OCI-LY7 (cell line): Measurements from ENCODE around the gene PPP1R37. TPM values are rescaled to one million over a fixed set of nuclear protein-coding genes. Genes with fewer than 3 reads are reported as not detected.

Source experiments
- BruUV-seq: library from RNA; stranded (reverse); fragments of 400-500 nt; replicated peaks from 2 replicates; lab custom pipeline; 2021; lab: Mats Ljungman, UMichigan
- CTCF ChIA-PET: fragments of 300-600 bp; sonication (Branson Sonifier 250); formaldehyde crosslinking; loops from one replicate; lab custom pipeline; 2022; ENCODE audit warnings: antibody characterized with exemption; ENCODE audit not compliant: unreplicated experiment; lab: Charles Lee
- POLR2A ChIA-PET: fragments of 300-600 bp; sonication (Branson Sonifier 250); formaldehyde crosslinking; loops from one replicate; lab custom pipeline; 2022; ENCODE audit warnings: antibody characterized with exemption; lab: Charles Lee
- DNase-seq: peaks from one replicate; pipeline ENCODE4 v3.0.0-alpha.2; 2015; ENCODE audit warnings: low spot score
- H2AFZ ChIP-seq: fragments of 200-600 bp; sonication (generic), shearing (Covaris generic); 2 replicates; pipeline ENCODE4 v1.6.1; 2014; ENCODE audit warnings: mild to moderate bottlenecking, antibody characterized with exemption, low read length, moderate library complexity
- H3K27ac ChIP-seq: fragments of 200-600 bp; sonication (generic); 2 replicates; pipeline ENCODE4 v1.5.1; 2014; ENCODE audit warnings: mixed run types, low read depth, mild to moderate bottlenecking, moderate library complexity, low read length, inconsistent platforms; ENCODE audit not compliant: poor library complexity, severe bottlenecking
- H3K36me3 ChIP-seq: fragments of 200-600 bp; sonication (generic); 2 replicates; pipeline ENCODE4 v1.6.1; 2014; ENCODE audit warnings: mild to moderate bottlenecking, antibody characterized with exemption, low read length, moderate library complexity, mixed read lengths; ENCODE audit not compliant: insufficient read depth
- H3K4me1 ChIP-seq: fragments of 200-600 bp; sonication (generic); 2 replicates; pipeline ENCODE4 v1.5.1; 2014; ENCODE audit warnings: mild to moderate bottlenecking, low read length; ENCODE audit not compliant: insufficient read depth, poor library complexity, severe bottlenecking
- H3K4me2 ChIP-seq: fragments of 200-600 bp; sonication (generic); 2 replicates; pipeline ENCODE4 v1.6.1; 2014; ENCODE audit warnings: mild to moderate bottlenecking, low read length
- H3K4me3 ChIP-seq: fragments of 200-600 bp; sonication (generic); 2 replicates; pipeline ENCODE4 v1.5.1; 2014; ENCODE audit warnings: mild to moderate bottlenecking, low read depth, low read length; ENCODE audit not compliant: poor library complexity, severe bottlenecking
- H3K79me2 ChIP-seq: fragments of 200-600 bp; sonication (generic); 2 replicates; pipeline ENCODE4 v1.6.1; 2016; ENCODE audit warnings: low read depth, mild to moderate bottlenecking, low read length, moderate library complexity, mixed read lengths; ENCODE audit not compliant: insufficient read depth
- H3K9me2 ChIP-seq: fragments of 200-600 bp; sonication (generic); 2 replicates; pipeline ENCODE4 v1.6.1; 2016; ENCODE audit warnings: mild to moderate bottlenecking, low read length, mixed read lengths; ENCODE audit not compliant: insufficient read depth
- H3K9me3 ChIP-seq: fragments of 200-600 bp; sonication (generic); 2 replicates; pipeline ENCODE4 v1.6.1; 2014; ENCODE audit warnings: mild to moderate bottlenecking, mixed run types, low read length, mixed read lengths
- H4K20me1 ChIP-seq: fragments of 200-600 bp; sonication (generic); 2 replicates; pipeline ENCODE4 v1.6.1; 2014; ENCODE audit warnings: mild to moderate bottlenecking, antibody characterized with exemption, low read length, moderate library complexity, mixed read lengths; ENCODE audit not compliant: insufficient read depth
- CTCF ChIP-seq: fragments of 200-600 bp; sonication (generic); conservative IDR thresholded peaks from 2 replicates; pipeline ENCODE4 v1.5.1; 2014; ENCODE audit warnings: mild to moderate bottlenecking, antibody characterized with exemption, low read length, moderate library complexity, mixed read lengths
- EZH2phosphoT487 ChIP-seq: fragments of 200-600 bp; sonication (generic); IDR thresholded peaks from 2 replicates; pipeline ENCODE4 v1.6.1; 2018; ENCODE audit warnings: low read depth, borderline replicate concordance, mild to moderate bottlenecking, mixed run types, antibody characterized with exemption, low read length, moderate library complexity, mixed read lengths
- intact Hi-C: fragments of 100-400 bp; cut with micrococcal nuclease; formaldehyde crosslinking; loops from one replicate; pipeline ENCODE4 v1.10.0; 2022; ENCODE audit not compliant: unreplicated experiment
- total RNA-seq, 2 experiments: library from RNA; depleted of rRNA in 1 of 2; stranded (reverse); fragments of >200 nt in 1 of 2; shearing (Covaris generic) in 1 of 2; gene quantifications; 2 replicates each; pipeline ENCODE4 v1.2.3, GENCODE V29; 2014 to 2022

Gene PPP1R37
- total RNA-seq, 2 experiments from 2014 or later = 24.7 to 48.6 TPM

- no TSS peak for BruUV-seq
- TF ChIP-seq EZH2phosphoT487 = no peak
- peak; percentile 82 for TF ChIP-seq CTCF
- intact Hi-C loops = loop anchor here (2.0 kb wide), 1 partner anchor 38 kb away; the partner anchor contains the start of gene PPP1R37
- no peaks in the 10 kb centered on the region for H4K20me1 ChIP-seq
- peaks cover 14% of the 10 kb centered on the region; the same call in 1 of the 2 replicates for H3K36me3 ChIP-seq
- H3K4me2 ChIP-seq = peak overlapping the region; percentile 55
- no peaks in the 10 kb centered on the region for H3K9me3 ChIP-seq
- H3K79me2 ChIP-seq = peaks cover 42% of the 10 kb centered on the region
- H3K4me3 ChIP-seq = peak overlapping the region; percentile 9
- peak; percentile 89 for DNase-seq
- no peak overlapping the region for H2AFZ ChIP-seq
- ChIA-PET POLR2A (interaction anchor here (0.6 kb wide), 1 partner anchor 39 kb away, joined by 4 read pairs; no protein-coding TSS in a partner anchor), CTCF (interaction anchor here (0.7 kb wide), 2 partner anchors 39 to 132 kb away, joined by 3 read pairs; partner anchors contain the start of gene PPP1R37)
- H3K27ac ChIP-seq = peak overlapping the region; percentile 46
- H3K4me1 ChIP-seq = peaks cover 76% of the 10 kb centered on the region
- H3K9me2 ChIP-seq = no peaks in the 10 kb centered on the region
Measured at GRCh38 chr19:45130888-45131615, 38.1 kb downstream of the PPP1R37 start.

GRCh38 chr19:45133661-45134060 lies 40.7 kb downstream of the PPP1R37 start:
- CTCF ChIA-PET = no interaction called here
- POLR2A ChIA-PET = no interaction called here
- intact Hi-C loops = no loop called here
- H3K36me3 ChIP-seq = peaks cover 11% of the 10 kb centered on the region; the same call in 1 of the 2 replicates
- H3K4me3 ChIP-seq = no peak overlapping the region
- H3K9me3 ChIP-seq = no peaks in the 10 kb centered on the region
- H4K20me1 ChIP-seq = no peaks in the 10 kb centered on the region
- peak overlapping the region; percentile 79 for H3K4me2 ChIP-seq
- H3K9me2 ChIP-seq = no peaks in the 10 kb centered on the region
- H3K27ac ChIP-seq = peak overlapping the region; percentile 98
- BruUV-seq = no TSS peak
- no peak for DNase-seq
- peaks cover 37% of the 10 kb centered on the region for H3K79me2 ChIP-seq
- no peak overlapping the region for H2AFZ ChIP-seq
- TF ChIP-seq EZH2phosphoT487 = no peak
- TF ChIP-seq CTCF = no peak
- H3K4me1 ChIP-seq = peaks cover 83% of the 10 kb centered on the region
